Upper lobe of left lung (tissue), 6 donors: ENCODE measurements around the gene STRBP. TPM values are rescaled to one million over a fixed set of nuclear protein-coding genes. Genes with fewer than 3 reads are reported as not detected.
A peak's percentile ranks its signal among the peaks of the same experiment; 100 is the strongest.

Experiments
- ATAC-seq, 2 donors: fragments of 200-7000 bp; cut with Tn5 transposase; one replicate each; pipeline ENCODE4 v1.9.1; 2022; ENCODE audit warnings: mild to moderate bottlenecking in 2 of 2, moderate library complexity in 2 of 2; ENCODE audit not compliant: low FRiP score in 2 of 2
- DNase-seq, 2 donors: peaks; one replicate each; pipeline ENCODE4 v3.0.0-alpha.2; 2019 to 2020
- H3K27ac ChIP-seq, 4 donors: fragments of 200-600 bp; sonication (generic); one replicate each; pipeline ENCODE4 v1.5.1; 2016 to 2019
- H3K27me3 ChIP-seq, 4 donors: fragments of 200-600 bp; sonication (generic); one replicate each; pipeline ENCODE4 v1.5.1; 2017 to 2019
- H3K36me3 ChIP-seq, 4 donors: fragments of 200-600 bp; sonication (generic); one replicate each; pipeline ENCODE4 v1.5.1; 2016 to 2019
- H3K4me1 ChIP-seq, 4 donors: fragments of 200-600 bp; sonication (generic); one replicate each; pipeline ENCODE4 v1.5.1; 2018 to 2019
- H3K4me3 ChIP-seq, 4 donors: fragments of 200-600 bp; sonication (generic); one replicate each; pipeline ENCODE4 v1.5.1; 2017 to 2019; ENCODE audit warnings: mild to moderate bottlenecking in 2 of 4, moderate library complexity in 1 of 4
- H3K9me3 ChIP-seq, 4 donors: fragments of 200-600 bp; sonication (generic); one replicate each; pipeline ENCODE4 v1.5.1; 2018 to 2019
- EP300 ChIP-seq, 4 donors: sonication (generic); formaldehyde crosslinking; IDR thresholded peaks; one replicate each; pipeline ENCODE4 v1.5.1; 2017; ENCODE audit warnings: antibody characterized with exemption in 4 of 4, control low read depth in 2 of 4
- POLR2A ChIP-seq, 4 donors: fragments of 450-650 bp; IDR thresholded peaks; one replicate each; pipeline ENCODE4 v1.5.1; 2016 to 2017; ENCODE audit warnings: antibody characterized with exemption in 4 of 4, mild to moderate bottlenecking in 2 of 4
- POLR2AphosphoS5 ChIP-seq, 2 donors: sonication (generic); formaldehyde crosslinking; IDR thresholded peaks; one replicate each; pipeline ENCODE4 v1.5.1; 2017; ENCODE audit warnings: antibody characterized with exemption in 2 of 2
- WGBS, 2 donors: methylation state at CpG; one replicate each; pipeline ENCODE4 v1.1.5; 2017 to 2018; 5-methylcytosine and 5-hydroxymethylcytosine counted together
- total RNA-seq, 6 donors: library from RNA; depleted of rRNA in 4 of 6; stranded (reverse); fragments of >200 nt in 4 of 6; gene quantifications; one replicate each; pipeline versions ENCODE4 v1.1.0 to v1.2.1, GENCODE V29; 2016 to 2021
- TF ChIP-seq, protein P1 (sequence below), 6 experiments: fragments of 450-650 bp in 4 of 6; fragments of 200-600 bp in 2 of 6; sonication (generic) in 2 of 6; IDR thresholded peaks; one replicate each; pipeline ENCODE4 v1.5.1; 2016 to 2019; ENCODE audit warnings: antibody characterized with exemption in 6 of 6
- donor health status: DM: no; HTN: no; CAD: no; lungs with moderate emphysema.
- donor health status: DM: no; HTN: yes; CAD: no; lungs with severe emphysema.

The STRBP gene
- total RNA-seq, 6 donors from 2014 or later: 10.2 to 61.8 (median 17.8) TPM

- TF ChIP-seq POLR2A (IDR thresholded peaks at IDR 0.05) (no peak), POLR2AphosphoS5 (IDR thresholded peaks at IDR 0.05) (no peak)
- peaks cover 0 to under 1% (median 0%) of the 10 kb centered on the region in 4 donors for H3K36me3 ChIP-seq
- WGBS, 2 donors: 100% methylated on average over 1 of the region's 1 CpG
- DNase-seq: no peak
- no peaks in the 10 kb centered on the region for H3K9me3 ChIP-seq
- H3K4me1 ChIP-seq: peaks cover 0 to 12% (median 0%) of the 10 kb centered on the region in 4 donors
- H3K27me3 ChIP-seq: no peaks in the 10 kb centered on the region
- no peak overlapping the region for H3K4me3 ChIP-seq
- ATAC-seq: no peak
- no peak overlapping the region for H3K27ac ChIP-seq
These were observed 147.4 kb downstream of the STRBP start for GRCh38 chr9:123120953-123121352.

GRCh38 chr9:123120131-123120530 lies 148.3 kb downstream of the STRBP start:
- ATAC-seq (no peak), DNase-seq (no peak)
- Histone ChIP-seq H3K27ac (no peak overlapping the region), H3K27me3 (no peaks in the 10 kb centered on the region), H3K4me3 (no peak overlapping the region), H3K36me3 (peaks cover 0 to 3% (median 0%) of the 10 kb centered on the region in 4 donors), H3K4me1 (peaks cover 0 to 12% (median 0%) of the 10 kb centered on the region in 4 donors), H3K9me3 (no peaks in the 10 kb centered on the region)
- 91 to 96% methylated on average over 5 of the region's 5 CpGs for WGBS, 2 donors
- TF ChIP-seq EP300 (IDR thresholded peaks at IDR 0.05) (no peak), POLR2A (IDR thresholded peaks at IDR 0.05) (no peak), POLR2AphosphoS5 (IDR thresholded peaks at IDR 0.05) (no peak)
- TF ChIP-seq, protein P1, sequence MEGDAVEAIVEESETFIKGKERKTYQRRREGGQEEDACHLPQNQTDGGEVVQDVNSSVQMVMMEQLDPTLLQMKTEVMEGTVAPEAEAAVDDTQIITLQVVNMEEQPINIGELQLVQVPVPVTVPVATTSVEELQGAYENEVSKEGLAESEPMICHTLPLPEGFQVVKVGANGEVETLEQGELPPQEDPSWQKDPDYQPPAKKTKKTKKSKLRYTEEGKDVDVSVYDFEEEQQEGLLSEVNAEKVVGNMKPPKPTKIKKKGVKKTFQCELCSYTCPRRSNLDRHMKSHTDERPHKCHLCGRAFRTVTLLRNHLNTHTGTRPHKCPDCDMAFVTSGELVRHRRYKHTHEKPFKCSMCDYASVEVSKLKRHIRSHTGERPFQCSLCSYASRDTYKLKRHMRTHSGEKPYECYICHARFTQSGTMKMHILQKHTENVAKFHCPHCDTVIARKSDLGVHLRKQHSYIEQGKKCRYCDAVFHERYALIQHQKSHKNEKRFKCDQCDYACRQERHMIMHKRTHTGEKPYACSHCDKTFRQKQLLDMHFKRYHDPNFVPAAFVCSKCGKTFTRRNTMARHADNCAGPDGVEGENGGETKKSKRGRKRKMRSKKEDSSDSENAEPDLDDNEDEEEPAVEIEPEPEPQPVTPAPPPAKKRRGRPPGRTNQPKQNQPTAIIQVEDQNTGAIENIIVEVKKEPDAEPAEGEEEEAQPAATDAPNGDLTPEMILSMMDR (IDR thresholded peaks at IDR 0.05): no peak

- TF ChIP-seq EP300 (IDR thresholded peaks at IDR 0.05) (peak in 1 of 4 donors; percentile 36), POLR2AphosphoS5 (IDR thresholded peaks at IDR 0.05) (no peak), POLR2A (IDR thresholded peaks at IDR 0.05) (no peak)
- TF ChIP-seq, protein P1 (IDR thresholded peaks at IDR 0.05): no peak
- Histone ChIP-seq H3K9me3 (no peaks in the 10 kb centered on the region), H3K27me3 (no peaks in the 10 kb centered on the region), H3K4me1 (peaks cover 0 to 12% (median 0%) of the 10 kb centered on the region in 4 donors), H3K36me3 (peaks cover 0 to 3% (median 0%) of the 10 kb centered on the region in 4 donors), H3K4me3 (no peak overlapping the region), H3K27ac (peak overlapping the region in 2 of 4 donors; percentile 11 to 14)
- ATAC-seq: peak; percentile 52 to 84
- DNase-seq: peak in 1 of 2 donors; percentile 62
- 72 to 73% methylated on average over 7 of the region's 7 CpGs for WGBS, 2 donors
These were observed 148.8 kb downstream of the STRBP start for GRCh38 chr9:123119566-123119965.

DNA sequence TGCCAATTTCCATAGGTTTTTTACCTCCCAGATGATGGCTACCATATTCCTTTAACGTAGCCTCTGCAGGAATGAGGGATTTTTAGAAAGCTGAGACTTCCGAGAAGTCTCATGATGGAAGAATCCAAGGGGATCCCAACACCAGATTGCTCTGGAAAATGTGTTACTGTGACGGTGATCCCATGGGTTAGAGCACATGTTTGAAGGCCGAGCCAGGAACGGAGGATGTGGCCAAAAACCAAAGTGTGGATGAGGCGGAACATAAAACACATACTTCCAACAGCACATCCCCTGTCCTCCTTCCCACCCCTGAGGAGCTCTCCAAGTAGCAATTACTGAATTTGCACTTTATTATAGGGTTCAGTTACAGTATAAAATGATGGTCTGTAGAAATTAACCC lies 152.3 kb downstream of the STRBP start:
- H3K36me3 ChIP-seq: peaks cover 0 to 3% (median 0%) of the 10 kb centered on the region in 4 donors
- H3K4me3 ChIP-seq: no peak overlapping the region
- peaks cover 8 to 21% (median 11%) of the 10 kb centered on the region in 4 donors for H3K4me1 ChIP-seq
- ATAC-seq: no peak
- 81 to 90% methylated on average over 6 of the region's 6 CpGs for WGBS, 2 donors
- no peaks in the 10 kb centered on the region for H3K27me3 ChIP-seq
- H3K9me3 ChIP-seq: no peaks in the 10 kb centered on the region
- H3K27ac ChIP-seq: no peak overlapping the region
- TF ChIP-seq, protein P1 (IDR thresholded peaks at IDR 0.05): no peak
- no peak for TF ChIP-seq POLR2A (IDR thresholded peaks at IDR 0.05)
- TF ChIP-seq EP300 (IDR thresholded peaks at IDR 0.05): no peak
- no peak for TF ChIP-seq POLR2AphosphoS5 (IDR thresholded peaks at IDR 0.05)
- no peak for DNase-seq

- TF ChIP-seq POLR2AphosphoS5 (IDR thresholded peaks at IDR 0.05) (no peak), EP300 (IDR thresholded peaks at IDR 0.05) (no peak), POLR2A (IDR thresholded peaks at IDR 0.05) (no peak)
- TF ChIP-seq, protein P1 (IDR thresholded peaks at IDR 0.05): no peak
- H3K27ac ChIP-seq: no peak overlapping the region
- peaks cover 0 to 4% (median 2%) of the 10 kb centered on the region in 4 donors for H3K36me3 ChIP-seq
- WGBS, 2 donors: 88 to 89% methylated on average over 13 to 14 of the region's 16 CpGs
- ATAC-seq (no peak), DNase-seq (peak in 1 of 2 donors; percentile 64)
- no peaks in the 10 kb centered on the region for H3K27me3 ChIP-seq
- no peak overlapping the region for H3K4me3 ChIP-seq
- peaks cover 8 to 21% (median 11%) of the 10 kb centered on the region in 4 donors for H3K4me1 ChIP-seq
- no peaks in the 10 kb centered on the region for H3K9me3 ChIP-seq
These were observed 153.1 kb downstream of the STRBP start for GRCh38 chr9:123115146-123115913.
